ENCODE measurements around the gene CRABP1. TPM values are rescaled to one million over a fixed set of nuclear protein-coding genes. Genes with fewer than 3 reads are reported as not detected.

Gene CRABP1
- polyA plus RNA-seq, 1 donor from 2014 or later, result 7.0 TPM

DNA sequence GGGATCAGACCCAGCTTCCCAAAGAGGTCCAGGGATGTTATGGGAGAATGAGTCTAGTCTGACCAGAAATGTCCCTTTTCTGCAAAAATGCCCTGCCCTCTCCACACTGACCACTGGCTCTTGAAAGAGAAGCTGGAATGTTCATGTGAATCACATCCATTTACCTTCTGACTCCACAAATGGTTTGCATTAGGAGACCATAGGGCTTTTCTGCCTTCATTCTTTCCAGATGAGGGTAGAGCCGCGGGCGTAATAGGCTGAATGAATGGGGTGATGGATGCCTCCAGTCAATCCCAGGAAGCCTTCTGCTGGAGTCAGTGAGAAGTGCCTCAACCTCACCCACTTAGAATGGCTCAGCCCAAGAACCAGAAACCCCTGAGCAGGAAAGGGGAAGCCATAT lies 50.7 kb downstream of the CRABP1 start:
- H3K4me2 ChIP-seq (ENCODE audit: low read length), result no peak overlapping the region
- no peak overlapping the region for H3K27ac ChIP-seq (ENCODE audit: low read length)
- no peak overlapping the region for H3K9ac ChIP-seq (ENCODE audit: low read length)
- no peaks in the 10 kb centered on the region for H3K9me2 ChIP-seq (ENCODE audit: insufficient read depth, low read length)
- H4K20me1 ChIP-seq (ENCODE audit: insufficient read depth), result no peaks in the 10 kb centered on the region
- no peaks in the 10 kb centered on the region for H3K9me3 ChIP-seq (ENCODE audit: low read length)
- H3K27me3 ChIP-seq (ENCODE audit: insufficient read depth, low read depth, low read length), result no peaks in the 10 kb centered on the region
- H3K36me3 ChIP-seq (ENCODE audit: insufficient read depth, low read length), result no peaks in the 10 kb centered on the region
- H2AFZ ChIP-seq (ENCODE audit: low read depth, low read length), result no peak overlapping the region
- no peak overlapping the region for H3K4me3 ChIP-seq (ENCODE audit: low read length)
- H3K79me2 ChIP-seq (replicated peaks; ENCODE audit: insufficient read depth, low read length), result no peaks in the 10 kb centered on the region
- no peaks in the 10 kb centered on the region for H3F3A ChIP-seq (ENCODE audit: insufficient read depth, low read length, poor library complexity, severe bottlenecking)
- TF ChIP-seq EP300 (conservative IDR thresholded peaks at IDR 0.05; ENCODE audit: poor library complexity, severe bottlenecking), result no peak
- TF ChIP-seq TAF1 (IDR thresholded peaks at IDR 0.05; ENCODE audit: low read depth), result no peak
- no peak for TF ChIP-seq RAD21 (conservative IDR thresholded peaks at IDR 0.05)
- TF ChIP-seq, protein P1, sequence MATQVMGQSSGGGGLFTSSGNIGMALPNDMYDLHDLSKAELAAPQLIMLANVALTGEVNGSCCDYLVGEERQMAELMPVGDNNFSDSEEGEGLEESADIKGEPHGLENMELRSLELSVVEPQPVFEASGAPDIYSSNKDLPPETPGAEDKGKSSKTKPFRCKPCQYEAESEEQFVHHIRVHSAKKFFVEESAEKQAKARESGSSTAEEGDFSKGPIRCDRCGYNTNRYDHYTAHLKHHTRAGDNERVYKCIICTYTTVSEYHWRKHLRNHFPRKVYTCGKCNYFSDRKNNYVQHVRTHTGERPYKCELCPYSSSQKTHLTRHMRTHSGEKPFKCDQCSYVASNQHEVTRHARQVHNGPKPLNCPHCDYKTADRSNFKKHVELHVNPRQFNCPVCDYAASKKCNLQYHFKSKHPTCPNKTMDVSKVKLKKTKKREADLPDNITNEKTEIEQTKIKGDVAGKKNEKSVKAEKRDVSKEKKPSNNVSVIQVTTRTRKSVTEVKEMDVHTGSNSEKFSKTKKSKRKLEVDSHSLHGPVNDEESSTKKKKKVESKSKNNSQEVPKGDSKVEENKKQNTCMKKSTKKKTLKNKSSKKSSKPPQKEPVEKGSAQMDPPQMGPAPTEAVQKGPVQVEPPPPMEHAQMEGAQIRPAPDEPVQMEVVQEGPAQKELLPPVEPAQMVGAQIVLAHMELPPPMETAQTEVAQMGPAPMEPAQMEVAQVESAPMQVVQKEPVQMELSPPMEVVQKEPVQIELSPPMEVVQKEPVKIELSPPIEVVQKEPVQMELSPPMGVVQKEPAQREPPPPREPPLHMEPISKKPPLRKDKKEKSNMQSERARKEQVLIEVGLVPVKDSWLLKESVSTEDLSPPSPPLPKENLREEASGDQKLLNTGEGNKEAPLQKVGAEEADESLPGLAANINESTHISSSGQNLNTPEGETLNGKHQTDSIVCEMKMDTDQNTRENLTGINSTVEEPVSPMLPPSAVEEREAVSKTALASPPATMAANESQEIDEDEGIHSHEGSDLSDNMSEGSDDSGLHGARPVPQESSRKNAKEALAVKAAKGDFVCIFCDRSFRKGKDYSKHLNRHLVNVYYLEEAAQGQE (IDR thresholded peaks at IDR 0.05; ENCODE audit: borderline replicate concordance), result no peak
- no peak for TF ChIP-seq POLR2AphosphoS5 (IDR thresholded peaks at IDR 0.05)
- no peak for TF ChIP-seq EZH2 (IDR thresholded peaks at IDR 0.05; ENCODE audit: borderline replicate concordance, insufficient read depth, low read length, poor library complexity, severe bottlenecking)
- no peak for TF ChIP-seq SMC3 (conservative IDR thresholded peaks at IDR 0.05; ENCODE audit: poor library complexity)
- TF ChIP-seq MXI1 (conservative IDR thresholded peaks at IDR 0.05; ENCODE audit: poor library complexity, severe bottlenecking), result no peak
- TF ChIP-seq, protein P2, sequence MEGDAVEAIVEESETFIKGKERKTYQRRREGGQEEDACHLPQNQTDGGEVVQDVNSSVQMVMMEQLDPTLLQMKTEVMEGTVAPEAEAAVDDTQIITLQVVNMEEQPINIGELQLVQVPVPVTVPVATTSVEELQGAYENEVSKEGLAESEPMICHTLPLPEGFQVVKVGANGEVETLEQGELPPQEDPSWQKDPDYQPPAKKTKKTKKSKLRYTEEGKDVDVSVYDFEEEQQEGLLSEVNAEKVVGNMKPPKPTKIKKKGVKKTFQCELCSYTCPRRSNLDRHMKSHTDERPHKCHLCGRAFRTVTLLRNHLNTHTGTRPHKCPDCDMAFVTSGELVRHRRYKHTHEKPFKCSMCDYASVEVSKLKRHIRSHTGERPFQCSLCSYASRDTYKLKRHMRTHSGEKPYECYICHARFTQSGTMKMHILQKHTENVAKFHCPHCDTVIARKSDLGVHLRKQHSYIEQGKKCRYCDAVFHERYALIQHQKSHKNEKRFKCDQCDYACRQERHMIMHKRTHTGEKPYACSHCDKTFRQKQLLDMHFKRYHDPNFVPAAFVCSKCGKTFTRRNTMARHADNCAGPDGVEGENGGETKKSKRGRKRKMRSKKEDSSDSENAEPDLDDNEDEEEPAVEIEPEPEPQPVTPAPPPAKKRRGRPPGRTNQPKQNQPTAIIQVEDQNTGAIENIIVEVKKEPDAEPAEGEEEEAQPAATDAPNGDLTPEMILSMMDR (IDR thresholded peaks at IDR 0.05; ENCODE audit: poor library complexity, severe bottlenecking), result no peak

DNA sequence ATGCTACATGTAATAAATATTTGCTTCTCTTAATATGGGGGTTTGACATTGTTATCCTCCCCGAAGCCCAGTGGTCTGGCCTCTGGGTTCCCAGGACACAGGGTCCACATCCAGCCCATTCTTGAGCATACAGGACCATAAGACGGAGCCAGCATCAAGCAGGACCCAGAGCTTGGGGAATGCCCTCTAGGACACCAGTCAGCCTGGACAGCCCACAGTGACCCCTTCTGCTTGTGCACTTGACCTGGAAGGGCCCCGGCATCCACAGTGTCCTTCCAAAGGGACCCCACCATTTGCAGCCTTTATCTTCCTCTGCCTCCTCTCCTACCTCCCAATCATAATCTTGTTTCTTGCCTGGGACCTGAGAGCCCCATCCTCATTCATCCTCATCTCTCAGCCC lies 51.6 kb downstream of the CRABP1 start:
- H3K9me2 ChIP-seq (ENCODE audit: insufficient read depth, low read length), result no peaks in the 10 kb centered on the region
- H4K20me1 ChIP-seq (ENCODE audit: insufficient read depth), result no peaks in the 10 kb centered on the region
- H3K27ac ChIP-seq (ENCODE audit: low read length), result no peak overlapping the region
- H3K4me3 ChIP-seq (ENCODE audit: low read length), result no peak overlapping the region
- no peaks in the 10 kb centered on the region for H3K27me3 ChIP-seq (ENCODE audit: insufficient read depth, low read depth, low read length)
- H3K79me2 ChIP-seq (replicated peaks; ENCODE audit: insufficient read depth, low read length), result no peaks in the 10 kb centered on the region
- no peak overlapping the region for H3K4me2 ChIP-seq (ENCODE audit: low read length)
- no peaks in the 10 kb centered on the region for H3F3A ChIP-seq (ENCODE audit: insufficient read depth, low read length, poor library complexity, severe bottlenecking)
- no peak overlapping the region for H2AFZ ChIP-seq (ENCODE audit: low read depth, low read length)
- no peak overlapping the region for H3K9ac ChIP-seq (ENCODE audit: low read length)
- TF ChIP-seq POLR2AphosphoS5 (IDR thresholded peaks at IDR 0.05), result no peak
- no peak for TF ChIP-seq EZH2 (IDR thresholded peaks at IDR 0.05; ENCODE audit: borderline replicate concordance, insufficient read depth, low read length, poor library complexity, severe bottlenecking)
- no peaks in the 10 kb centered on the region for H3K9me3 ChIP-seq (ENCODE audit: low read length)
- no peaks in the 10 kb centered on the region for H3K36me3 ChIP-seq (ENCODE audit: insufficient read depth, low read length)

DNA sequence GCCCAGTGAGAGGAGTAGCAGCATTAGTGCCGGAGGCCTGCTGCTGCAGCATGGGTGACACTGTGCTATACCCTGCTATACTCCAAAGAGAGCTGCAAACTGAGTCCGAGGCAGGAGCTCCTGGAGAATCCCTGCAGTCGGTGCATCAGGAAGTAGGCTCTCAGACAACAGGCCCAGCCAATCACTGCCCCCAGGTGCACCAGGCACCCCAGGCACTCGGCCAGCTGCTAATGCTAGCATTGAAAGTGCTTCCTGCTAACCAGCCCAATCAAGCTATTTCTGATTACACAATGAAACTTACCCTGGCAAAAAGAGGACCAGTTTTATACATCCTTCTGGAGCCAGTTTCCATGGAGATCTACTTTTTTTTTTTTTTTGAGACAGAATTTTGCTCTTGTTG lies 52.3 kb downstream of the CRABP1 start:
- Histone ChIP-seq H3K27me3 (ENCODE audit: insufficient read depth, low read depth, low read length) (no peaks in the 10 kb centered on the region), H3K36me3 (ENCODE audit: insufficient read depth, low read length) (no peaks in the 10 kb centered on the region), H3K27ac (ENCODE audit: low read length) (no peak overlapping the region), H3K9me3 (ENCODE audit: low read length) (no peaks in the 10 kb centered on the region), H3K4me2 (ENCODE audit: low read length) (no peak overlapping the region), H4K20me1 (ENCODE audit: insufficient read depth) (no peaks in the 10 kb centered on the region), H3F3A (ENCODE audit: insufficient read depth, low read length, poor library complexity, severe bottlenecking) (no peaks in the 10 kb centered on the region), H3K9ac (ENCODE audit: low read length) (no peak overlapping the region), H3K4me3 (ENCODE audit: low read length) (no peak overlapping the region), H3K9me2 (ENCODE audit: insufficient read depth, low read length) (no peaks in the 10 kb centered on the region), H2AFZ (ENCODE audit: low read depth, low read length) (no peak overlapping the region), H3K79me2 (replicated peaks; ENCODE audit: insufficient read depth, low read length) (no peaks in the 10 kb centered on the region)
- TF ChIP-seq, protein P2 (IDR thresholded peaks at IDR 0.05; ENCODE audit: poor library complexity, severe bottlenecking), result no peak
- no peak for TF ChIP-seq EP300 (conservative IDR thresholded peaks at IDR 0.05; ENCODE audit: poor library complexity, severe bottlenecking)
- no peak for TF ChIP-seq EZH2 (IDR thresholded peaks at IDR 0.05; ENCODE audit: borderline replicate concordance, insufficient read depth, low read length, poor library complexity, severe bottlenecking)
- TF ChIP-seq RAD21 (conservative IDR thresholded peaks at IDR 0.05), result no peak
- no peak for TF ChIP-seq MXI1 (conservative IDR thresholded peaks at IDR 0.05; ENCODE audit: poor library complexity, severe bottlenecking)
- TF ChIP-seq POLR2AphosphoS5 (IDR thresholded peaks at IDR 0.05), result no peak
- no peak for TF ChIP-seq TAF1 (IDR thresholded peaks at IDR 0.05; ENCODE audit: low read depth)
- TF ChIP-seq, protein P1 (IDR thresholded peaks at IDR 0.05; ENCODE audit: borderline replicate concordance), result no peak
- no peak for TF ChIP-seq SMC3 (conservative IDR thresholded peaks at IDR 0.05; ENCODE audit: poor library complexity)

Measured in neural cell (in vitro differentiated cells).